ENCODE measurements around the gene FAM131B.

DNA sequence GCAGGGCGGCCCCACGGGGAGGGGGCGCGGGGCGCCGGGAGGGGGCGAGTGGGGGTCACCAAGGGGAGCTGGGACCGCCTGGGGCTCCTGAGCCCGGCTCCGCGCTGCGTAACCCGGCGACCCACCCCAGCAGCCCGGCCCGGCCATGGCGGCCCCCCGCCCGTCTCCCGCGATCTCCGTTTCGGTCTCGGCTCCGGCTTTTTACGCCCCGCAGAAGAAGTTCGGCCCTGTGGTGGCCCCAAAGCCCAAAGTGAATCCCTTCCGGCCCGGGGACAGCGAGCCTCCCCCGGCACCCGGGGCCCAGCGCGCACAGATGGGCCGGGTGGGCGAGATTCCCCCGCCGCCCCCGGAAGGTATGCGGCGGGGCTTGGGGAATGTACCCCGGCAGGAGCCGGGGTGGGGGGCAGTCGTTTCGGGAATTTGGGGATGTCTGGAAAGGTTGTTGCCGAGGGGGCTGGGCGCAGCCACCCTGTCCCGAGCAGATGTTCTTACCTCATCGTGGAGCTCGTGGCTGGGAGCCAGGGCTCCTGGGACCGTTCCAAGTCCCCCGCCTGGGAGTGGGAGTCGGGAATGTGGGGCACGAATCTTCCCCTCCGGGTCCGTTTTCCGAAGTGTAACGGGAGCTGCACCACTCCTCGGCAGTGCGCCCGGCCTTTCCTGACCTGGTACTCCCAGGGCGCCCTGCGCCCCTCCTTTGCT, 19.1 kb upstream of the FAM131B start:
- TF ChIP-seq, protein P1, sequence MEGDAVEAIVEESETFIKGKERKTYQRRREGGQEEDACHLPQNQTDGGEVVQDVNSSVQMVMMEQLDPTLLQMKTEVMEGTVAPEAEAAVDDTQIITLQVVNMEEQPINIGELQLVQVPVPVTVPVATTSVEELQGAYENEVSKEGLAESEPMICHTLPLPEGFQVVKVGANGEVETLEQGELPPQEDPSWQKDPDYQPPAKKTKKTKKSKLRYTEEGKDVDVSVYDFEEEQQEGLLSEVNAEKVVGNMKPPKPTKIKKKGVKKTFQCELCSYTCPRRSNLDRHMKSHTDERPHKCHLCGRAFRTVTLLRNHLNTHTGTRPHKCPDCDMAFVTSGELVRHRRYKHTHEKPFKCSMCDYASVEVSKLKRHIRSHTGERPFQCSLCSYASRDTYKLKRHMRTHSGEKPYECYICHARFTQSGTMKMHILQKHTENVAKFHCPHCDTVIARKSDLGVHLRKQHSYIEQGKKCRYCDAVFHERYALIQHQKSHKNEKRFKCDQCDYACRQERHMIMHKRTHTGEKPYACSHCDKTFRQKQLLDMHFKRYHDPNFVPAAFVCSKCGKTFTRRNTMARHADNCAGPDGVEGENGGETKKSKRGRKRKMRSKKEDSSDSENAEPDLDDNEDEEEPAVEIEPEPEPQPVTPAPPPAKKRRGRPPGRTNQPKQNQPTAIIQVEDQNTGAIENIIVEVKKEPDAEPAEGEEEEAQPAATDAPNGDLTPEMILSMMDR (IDR thresholded peaks at IDR 0.05) = no peak
- no peak for TF ChIP-seq POLR2A (IDR thresholded peaks at IDR 0.05)

Data from lower leg skin (tissue), 3 donors.